Esophagus muscularis mucosa (tissue), 4 donors: ENCODE measurements around the gene GSTM5. TPM values are rescaled to one million over a fixed set of nuclear protein-coding genes. Genes with fewer than 3 reads are reported as not detected.
"Not testable (repeated sequence)": the region's sequence is repeated elsewhere in the genome, so short reads cannot be mapped to it uniquely, and the experiment has no call there.

ENCODE experiments used
- DNase-seq: peaks from one replicate; pipeline ENCODE4 v3.0.0-alpha.2; 2017; ENCODE audit errors: extremely low spot score
- H3K27ac ChIP-seq, 4 donors: fragments of 200-600 bp; sonication (generic); replicated peaks in 1 of 4; 1 replicate in 3 of 4; 2 replicates in 1 of 4; pipeline ENCODE4 v1.5.1; 2016 to 2019; ENCODE audit warnings: mild to moderate bottlenecking in 1 of 4
- H3K27me3 ChIP-seq, 4 donors: fragments of 200-600 bp; sonication (generic); one replicate each; pipeline versions ENCODE4 v1.5.1 to v1.6.0; 2016 to 2019
- H3K36me3 ChIP-seq, 4 donors: fragments of 200-600 bp; sonication (generic); one replicate each; pipeline ENCODE4 v1.5.1; 2016 to 2019
- H3K4me1 ChIP-seq, 4 donors: fragments of 200-600 bp; sonication (generic); one replicate each; pipeline ENCODE4 v1.5.1; 2016 to 2019
- H3K4me3 ChIP-seq, 4 donors: fragments of 200-600 bp; sonication (generic); 1 replicate in 2 of 4; 2 replicates in 2 of 4; pipeline ENCODE4 v1.5.1; 2016 to 2019; ENCODE audit warnings: mild to moderate bottlenecking in 4 of 4, moderate library complexity in 1 of 4
- H3K9me3 ChIP-seq, 4 donors: fragments of 200-600 bp; sonication (generic); 1 replicate in 3 of 4; 2 replicates in 1 of 4; pipeline ENCODE4 v1.5.1; 2016 to 2019
- CTCF ChIP-seq, 3 experiments: fragments of 200-600 bp in 2 of 3; fragments of 450-650 bp in 1 of 3; sonication (generic) in 2 of 3; IDR thresholded peaks; one replicate each; pipeline ENCODE4 v1.5.1; 2017 to 2019; ENCODE audit warnings: antibody characterized with exemption in 3 of 3, mild to moderate bottlenecking in 2 of 3, moderate library complexity in 1 of 3
- EP300 ChIP-seq: sonication (generic); formaldehyde crosslinking; IDR thresholded peaks from one replicate; pipeline ENCODE4 v1.6.1; 2017; ENCODE audit warnings: antibody characterized with exemption
- POLR2A ChIP-seq: fragments of 450-650 bp; IDR thresholded peaks from one replicate; pipeline ENCODE4 v1.6.1; 2017; ENCODE audit warnings: antibody characterized with exemption, moderate library complexity, mild to moderate bottlenecking, low read depth
- POLR2AphosphoS5 ChIP-seq, 2 donors: sonication (generic); formaldehyde crosslinking; IDR thresholded peaks; one replicate each; pipeline ENCODE4 v1.6.1; 2017; ENCODE audit warnings: antibody characterized with exemption in 2 of 2
- WGBS: methylation state at CpG from one replicate; pipeline ENCODE4 v1.1.5; 2018; 5-methylcytosine and 5-hydroxymethylcytosine counted together
- intact Hi-C: fragments of 100-400 bp; cut with DNase I; formaldehyde crosslinking; loops from one replicate; pipeline ENCODE4 v1.15.1; 2023
- total RNA-seq, 4 donors: library from RNA; depleted of rRNA; stranded (reverse); fragments of >200 nt; gene quantifications; one replicate each; pipeline versions ENCODE4 v1.1.0 to v1.2.1, GENCODE V29; 2016

GSTM5 gene
- total RNA-seq, 4 donors from 2014 or later = 4.2 to 7.6 (median 6.0) TPM

- WGBS = no CpG with 5 or more reads among the region's 4 CpGs
- no peak for TF ChIP-seq CTCF (IDR thresholded peaks at IDR 0.05)
- TF ChIP-seq POLR2A = no peak
- TF ChIP-seq EP300 = no peak
- TF ChIP-seq POLR2AphosphoS5 (IDR thresholded peaks at IDR 0.05) = no peak
- Histone ChIP-seq H3K27me3 (no peaks in the 10 kb centered on the region), H3K9me3 (no peaks in the 10 kb centered on the region), H3K4me1 (no peaks in the 10 kb centered on the region), H3K27ac (no peak overlapping the region), H3K36me3 (no peaks in the 10 kb centered on the region), H3K4me3 (no peak overlapping the region)
- intact Hi-C loops = no loop called here
- DNase-seq = no peak
Measured at GRCh38 chr1:109697066-109697465, 15.0 kb upstream of the GSTM5 start.

- H3K9me3 ChIP-seq, H3K4me1 ChIP-seq, H3K4me3 ChIP-seq, intact Hi-C loops, H3K27me3 ChIP-seq, H3K36me3 ChIP-seq, H3K27ac ChIP-seq, DNase-seq: not testable (repeated sequence)
- WGBS = no CpG with 5 or more reads among the region's 4 CpGs
Measured at GRCh38 chr1:109697861-109698260, 14.2 kb upstream of the GSTM5 start.

- H3K4me1 ChIP-seq, H3K27me3 ChIP-seq, intact Hi-C loops, H3K4me3 ChIP-seq, H3K9me3 ChIP-seq, H3K36me3 ChIP-seq, DNase-seq, H3K27ac ChIP-seq: not testable (repeated sequence)
- WGBS = 100% methylated on average over 3 of the region's 3 CpGs
Measured at GRCh38 chr1:109702940-109703339, 9.1 kb upstream of the GSTM5 start.

- Histone ChIP-seq H3K27ac (no peak overlapping the region), H3K4me3 (no peak overlapping the region), H3K9me3 (no peaks in the 10 kb centered on the region), H3K4me1 (no peaks in the 10 kb centered on the region), H3K36me3 (no peaks in the 10 kb centered on the region), H3K27me3 (no peaks in the 10 kb centered on the region)
- intact Hi-C loops = no loop called here
- TF ChIP-seq POLR2AphosphoS5 (IDR thresholded peaks at IDR 0.05) (no peak), CTCF (IDR thresholded peaks at IDR 0.05) (no peak), EP300 (no peak), POLR2A (no peak)
- 73% methylated on average over 8 of the region's 8 CpGs for WGBS
- DNase-seq = no peak
Measured at GRCh38 chr1:109704173-109704572, 7.9 kb upstream of the GSTM5 start.

- Histone ChIP-seq H3K9me3 (no peaks in the 10 kb centered on the region), H3K27me3 (no peaks in the 10 kb centered on the region), H3K4me3 (no peak overlapping the region), H3K4me1 (no peaks in the 10 kb centered on the region), H3K36me3 (no peaks in the 10 kb centered on the region), H3K27ac (no peak overlapping the region)
- 91% methylated on average over 3 of the region's 4 CpGs for WGBS
- intact Hi-C loops = no loop called here
- no peak for DNase-seq
- no peak for TF ChIP-seq POLR2A
- TF ChIP-seq CTCF (IDR thresholded peaks at IDR 0.05) = no peak
- TF ChIP-seq EP300 = no peak
Measured at GRCh38 chr1:109705411-109705810, 6.6 kb upstream of the GSTM5 start.

- H3K27ac ChIP-seq, H3K27me3 ChIP-seq, H3K4me1 ChIP-seq, DNase-seq, H3K36me3 ChIP-seq, H3K9me3 ChIP-seq, intact Hi-C loops, H3K4me3 ChIP-seq: not testable (repeated sequence)
- 71% methylated on average over 4 of the region's 4 CpGs for WGBS
Measured at GRCh38 chr1:109708949-109709348, 3.1 kb upstream of the GSTM5 start.

- DNase-seq, H3K4me1 ChIP-seq, H3K4me3 ChIP-seq, H3K36me3 ChIP-seq, H3K27ac ChIP-seq, intact Hi-C loops, H3K9me3 ChIP-seq, H3K27me3 ChIP-seq: not testable (repeated sequence)
Measured at GRCh38 chr1:109709822-109710221, 2.2 kb upstream of the GSTM5 start.
